A673 (cell line): Measurements from ENCODE around the gene SHROOM3. TPM values are rescaled to one million over a fixed set of nuclear protein-coding genes. Genes with fewer than 3 reads are reported as not detected.

Experiments used
- BruUV-seq: library from RNA; stranded (reverse); fragments of 400-500 nt; replicated peaks from 2 replicates; lab custom pipeline; 2021; lab: Mats Ljungman, UMichigan
- CTCF ChIA-PET: fragments of 300-600 bp; sonication (Branson Sonifier 250); formaldehyde crosslinking; loops from one replicate; lab custom pipeline; 2022; ENCODE audit warnings: antibody characterized with exemption; lab: Charles Lee
- POLR2A ChIA-PET: fragments of 300-600 bp; sonication (Branson Sonifier 250); formaldehyde crosslinking; loops from one replicate; lab custom pipeline; 2022; ENCODE audit warnings: antibody characterized with exemption; ENCODE audit not compliant: low non-redundant PET; lab: Charles Lee
- DNase-seq: peaks from one replicate; pipeline ENCODE4 v3.0.0-alpha.2; 2015; ENCODE audit warnings: low spot score
- H3K27ac ChIP-seq: fragments of 200-600 bp; sonication (generic); 2 replicates; pipeline ENCODE4 v1.5.1; 2016; ENCODE audit warnings: mixed run types, low read depth, mild to moderate bottlenecking, mixed read lengths, antibody characterized with exemption, low read length; ENCODE audit not compliant: poor library complexity, severe bottlenecking
- H3K27me3 ChIP-seq: fragments of 200-600 bp; sonication (generic); replicated peaks from 2 replicates; pipeline ENCODE4 v1.6.1; 2017; ENCODE audit warnings: mixed run types, low read depth, mild to moderate bottlenecking, mixed read lengths, antibody characterized with exemption, low read length; ENCODE audit not compliant: insufficient read depth, poor library complexity
- H3K36me3 ChIP-seq: fragments of 200-600 bp; sonication (generic); 2 replicates; pipeline ENCODE4 v1.6.1; 2016; ENCODE audit warnings: mixed run types, mild to moderate bottlenecking, mixed read lengths, antibody characterized with exemption, low read length; ENCODE audit not compliant: insufficient read depth, poor library complexity, severe bottlenecking
- H3K4me1 ChIP-seq: fragments of 200-600 bp; sonication (generic); 2 replicates; pipeline ENCODE4 v1.6.1; 2017; ENCODE audit warnings: mixed run types, mild to moderate bottlenecking, mixed read lengths, antibody characterized with exemption, low read length; ENCODE audit not compliant: insufficient read depth, poor library complexity, severe bottlenecking
- H3K4me3 ChIP-seq: fragments of 200-600 bp; sonication (generic); 2 replicates; pipeline ENCODE4 v1.5.1; 2016; ENCODE audit warnings: low read depth, mixed run types, mild to moderate bottlenecking, mixed read lengths, low read length; ENCODE audit not compliant: poor library complexity, severe bottlenecking
- H3K9me3 ChIP-seq: fragments of 200-600 bp; sonication (generic); 2 replicates; pipeline ENCODE4 v1.6.1; 2016; ENCODE audit warnings: mixed run types, low read depth, mild to moderate bottlenecking, mixed read lengths, antibody characterized with exemption, low read length; ENCODE audit not compliant: poor library complexity, severe bottlenecking
- CTCF ChIP-seq: fragments of 300-800, 200-600 bp; sonication (generic); conservative IDR thresholded peaks from 2 replicates; pipeline ENCODE4 v1.5.1; 2017; ENCODE audit warnings: low read depth, mild to moderate bottlenecking, antibody characterized with exemption, low read length, moderate library complexity, mixed read lengths
- EZH2 ChIP-seq: fragments of 200-600 bp; sonication (generic); IDR thresholded peaks from 2 replicates; pipeline ENCODE4 v1.6.1; 2017; ENCODE audit warnings: borderline replicate concordance, low read depth, mild to moderate bottlenecking, mixed read lengths, antibody characterized with exemption, low read length; ENCODE audit not compliant: poor library complexity, severe bottlenecking
- intact Hi-C: fragments of 100-400 bp; cut with micrococcal nuclease; formaldehyde crosslinking; loops from one replicate; pipeline ENCODE4 v1.10.0; 2022; ENCODE audit not compliant: unreplicated experiment
- total RNA-seq: library from RNA; stranded (reverse); gene quantifications from 2 replicates; pipeline ENCODE4 v1.2.3, GENCODE V29; 2021

SHROOM3 gene
- total RNA-seq, 1 experiment from 2014 or later = 9.3 TPM

- no peak for TF ChIP-seq CTCF
- no peak for TF ChIP-seq EZH2
- no peaks in the 10 kb centered on the region for H3K36me3 ChIP-seq
- no peaks in the 10 kb centered on the region for H3K4me1 ChIP-seq
- intact Hi-C loops = no loop called here
- no peak overlapping the region for H3K27ac ChIP-seq
- ChIA-PET POLR2A (no interaction called here), CTCF (no interaction called here)
- no TSS peak for BruUV-seq
- no peak for DNase-seq
- H3K9me3 ChIP-seq = no peaks in the 10 kb centered on the region
- H3K4me3 ChIP-seq = no peak overlapping the region
- H3K27me3 ChIP-seq = no peaks in the 10 kb centered on the region
Measured at GRCh38 chr4:76570141-76570973, 135.3 kb downstream of the SHROOM3 start.

- DNase-seq = no peak
- H3K4me1 ChIP-seq = no peaks in the 10 kb centered on the region
- no TSS peak for BruUV-seq
- ChIA-PET CTCF (no interaction called here), POLR2A (interaction anchor here (0.5 kb wide), 1 partner anchor 141 kb away, joined by 4 read pairs; no protein-coding TSS in a partner anchor)
- no peaks in the 10 kb centered on the region for H3K9me3 ChIP-seq
- H3K27me3 ChIP-seq = no peaks in the 10 kb centered on the region
- TF ChIP-seq EZH2 = no peak
- no peak for TF ChIP-seq CTCF
- H3K36me3 ChIP-seq = no peaks in the 10 kb centered on the region
- no peak overlapping the region for H3K4me3 ChIP-seq
- H3K27ac ChIP-seq = no peak overlapping the region
- intact Hi-C loops = no loop called here
Measured at GRCh38 chr4:76571274-76571673, 136.2 kb downstream of the SHROOM3 start.

- Histone ChIP-seq H3K9me3 (no peaks in the 10 kb centered on the region), H3K36me3 (no peaks in the 10 kb centered on the region), H3K4me3 (no peak overlapping the region), H3K27me3 (no peaks in the 10 kb centered on the region), H3K27ac (no peak overlapping the region), H3K4me1 (no peaks in the 10 kb centered on the region)
- intact Hi-C loops = no loop called here
- CTCF ChIA-PET = no interaction called here
- DNase-seq = no peak
- POLR2A ChIA-PET = no interaction called here
- BruUV-seq = no TSS peak
- TF ChIP-seq EZH2 (no peak), CTCF (no peak)
Measured at GRCh38 chr4:76572224-76572623, 137.2 kb downstream of the SHROOM3 start.
